Midbrain (tissue), 1 donor: ENCODE data around the gene ZNF616.
"Not testable (repeated sequence)": the region's sequence is repeated elsewhere in the genome, so short reads cannot be mapped to it uniquely, and the experiment has no call there.

Experiments
- DNase-seq: peaks from one replicate; lab custom pipeline; 2025; lab: John Stamatoyannopoulos, UW

The ZNF616 gene

DNA sequence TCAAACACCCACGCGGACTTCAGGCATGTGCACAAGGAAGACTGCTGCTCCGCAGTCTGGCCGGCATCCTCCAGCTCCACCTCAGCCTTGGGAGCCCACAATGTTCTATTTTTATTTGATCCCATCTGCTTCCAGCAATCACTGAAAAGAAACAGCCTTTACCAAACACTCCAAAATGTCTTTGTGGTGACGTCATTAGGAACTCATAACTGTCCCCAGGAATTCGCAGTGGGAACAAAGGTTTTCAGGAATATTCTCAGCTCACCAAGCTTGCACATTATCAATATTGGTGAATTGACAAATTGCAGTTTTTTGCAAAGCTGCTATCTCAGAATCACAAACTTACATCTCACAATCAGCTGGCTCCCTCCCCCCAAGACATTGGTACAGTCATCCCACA, 29.0 kb downstream of the ZNF616 start:
- DNase-seq = no peak

DNA sequence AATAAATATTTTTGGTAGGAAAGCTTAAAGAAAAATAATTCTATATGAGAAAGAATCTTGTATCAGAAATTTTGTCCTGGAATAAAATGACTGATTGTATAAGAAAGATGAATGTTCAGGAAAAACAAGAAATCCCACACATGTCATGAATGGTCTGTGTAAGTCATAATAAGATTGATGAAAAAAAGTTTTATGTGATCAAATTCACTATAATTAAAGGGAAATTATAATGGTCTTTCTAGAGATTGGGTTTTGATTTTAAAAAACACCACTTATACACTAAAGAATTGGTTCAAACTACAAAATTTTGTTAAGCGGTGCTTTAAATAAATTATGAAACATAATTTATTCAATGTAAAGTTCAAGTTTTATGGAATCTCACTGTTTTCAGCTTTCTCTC, 37.0 kb downstream of the ZNF616 start:
- no peak for DNase-seq

- DNase-seq = no peak
Observed at GRCh38 chr19:52101866-52102562, 37.7 kb downstream of the ZNF616 start.

- DNase-seq = no peak
Observed at GRCh38 chr19:52099497-52100138, 40.1 kb downstream of the ZNF616 start.

DNA sequence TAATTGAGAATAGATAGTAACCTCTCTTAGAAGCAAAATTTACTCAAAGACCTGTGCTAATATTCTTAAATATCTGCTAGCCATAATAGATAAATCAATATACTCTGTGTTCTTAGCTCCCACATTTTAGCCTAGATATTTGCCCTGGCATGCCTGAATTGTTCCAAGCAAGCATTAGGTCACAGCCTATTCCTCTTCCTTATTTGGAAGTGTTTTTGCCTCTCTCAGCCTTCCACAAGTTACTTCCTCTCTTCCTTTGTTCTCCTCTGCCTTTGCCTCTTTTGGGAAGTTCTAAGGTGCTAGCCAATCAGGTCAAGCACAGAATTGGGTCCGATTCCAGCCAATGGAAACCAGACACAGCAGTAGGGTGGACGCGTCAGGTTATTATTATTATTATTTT, 43.3 kb downstream of the ZNF616 start:
- DNase-seq = not testable (repeated sequence)

- peak; percentile 93 for DNase-seq
Observed at GRCh38 chr19:52095172-52096014, 44.3 kb downstream of the ZNF616 start, which contains the start of gene ZNF841. ZNF841 (minus strand) TSS chr19:52095765; CDS start chr19:52084801, 10,964 bp downstream.

GRCh38 chr19:52094526-52095130, 45.1 kb downstream of the ZNF616 start:
- no peak for DNase-seq

DNA sequence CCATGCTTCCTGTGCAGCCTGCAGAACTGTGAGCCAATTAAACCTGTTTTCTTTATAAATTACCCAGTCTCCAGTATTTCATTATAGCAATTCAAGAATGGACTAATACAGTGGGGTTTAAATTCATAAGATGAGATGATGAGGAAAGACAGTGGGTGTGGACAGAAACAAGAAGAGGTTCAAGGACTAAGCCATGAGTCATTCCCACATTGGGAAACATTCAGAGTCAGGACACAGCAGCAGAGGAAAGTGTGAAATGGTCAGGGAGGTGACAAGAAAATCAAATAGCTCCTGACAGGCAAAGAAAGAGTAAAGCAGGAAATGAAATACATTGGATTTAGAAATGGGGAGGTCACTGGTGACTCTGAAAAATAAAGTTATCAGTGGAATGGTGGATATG, 53.3 kb downstream of the ZNF616 start:
- no peak for DNase-seq

DNA sequence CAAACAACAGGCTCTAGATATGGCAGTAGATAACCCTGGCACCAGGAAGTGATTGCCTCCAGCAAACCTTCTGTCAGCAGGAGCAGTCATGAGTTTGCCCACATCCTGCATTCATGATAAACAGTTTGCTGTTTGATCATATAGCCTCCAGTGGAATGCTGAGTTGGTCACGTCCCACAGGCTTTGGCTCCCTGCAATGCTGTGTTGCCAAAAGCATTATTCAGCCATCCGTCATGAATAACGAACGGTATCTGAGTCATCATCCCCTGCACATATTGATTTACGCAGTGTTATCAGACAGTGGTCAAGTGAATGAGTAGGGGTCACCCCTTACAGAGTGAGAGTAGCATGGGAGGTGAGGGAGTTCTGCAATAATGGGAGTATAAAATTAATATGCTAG, 69.2 kb downstream of the ZNF616 start:
- no peak for DNase-seq

- no peak for DNase-seq
Observed at GRCh38 chr19:52069653-52070052, 70.1 kb downstream of the ZNF616 start.

- no peak for DNase-seq
Observed at GRCh38 chr19:52066258-52066863, 73.4 kb downstream of the ZNF616 start.

DNA sequence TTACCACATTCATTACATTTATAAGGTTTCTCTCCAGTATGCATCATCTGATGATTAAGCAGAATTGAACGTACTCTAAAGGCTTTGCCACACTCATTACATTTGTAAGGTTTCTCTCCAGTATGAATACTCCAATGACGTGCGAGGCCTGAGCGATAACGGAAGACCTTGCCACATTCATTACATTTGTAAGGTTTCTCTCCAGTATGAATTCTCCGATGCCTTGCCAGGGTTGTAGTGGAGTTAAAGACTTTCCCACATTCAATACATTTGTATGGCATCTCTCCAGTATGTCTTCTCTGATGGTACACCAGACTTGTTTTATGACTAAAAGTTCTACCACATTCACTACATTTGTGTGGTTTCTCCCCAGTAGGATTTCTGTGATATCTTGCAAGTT, 74.3 kb downstream of the ZNF616 start:
- DNase-seq = no peak
